ENCODE results near the gene SNRNP40. TPM values are rescaled to one million over a fixed set of nuclear protein-coding genes. Genes with fewer than 3 reads are reported as not detected.
A peak's percentile ranks its signal among the peaks of the same experiment; 100 is the strongest.

The SNRNP40 gene
- polyA plus RNA-seq, 1 experiment: 42.1 TPM

- H3K36me3 ChIP-seq (ENCODE audit: control insufficient read depth, insufficient read depth, low read length): no peaks in the 10 kb centered on the region
- no peak for DNase-seq (ENCODE audit: low read depth)
- POLR2A ChIA-PET: no interaction called here
These were observed 52.9 kb downstream of the SNRNP40 start for GRCh38 chr1:31243501-31244286.

GRCh38 chr1:31241321-31241720, 55.3 kb downstream of the SNRNP40 start:
- TF ChIP-seq, protein P1, sequence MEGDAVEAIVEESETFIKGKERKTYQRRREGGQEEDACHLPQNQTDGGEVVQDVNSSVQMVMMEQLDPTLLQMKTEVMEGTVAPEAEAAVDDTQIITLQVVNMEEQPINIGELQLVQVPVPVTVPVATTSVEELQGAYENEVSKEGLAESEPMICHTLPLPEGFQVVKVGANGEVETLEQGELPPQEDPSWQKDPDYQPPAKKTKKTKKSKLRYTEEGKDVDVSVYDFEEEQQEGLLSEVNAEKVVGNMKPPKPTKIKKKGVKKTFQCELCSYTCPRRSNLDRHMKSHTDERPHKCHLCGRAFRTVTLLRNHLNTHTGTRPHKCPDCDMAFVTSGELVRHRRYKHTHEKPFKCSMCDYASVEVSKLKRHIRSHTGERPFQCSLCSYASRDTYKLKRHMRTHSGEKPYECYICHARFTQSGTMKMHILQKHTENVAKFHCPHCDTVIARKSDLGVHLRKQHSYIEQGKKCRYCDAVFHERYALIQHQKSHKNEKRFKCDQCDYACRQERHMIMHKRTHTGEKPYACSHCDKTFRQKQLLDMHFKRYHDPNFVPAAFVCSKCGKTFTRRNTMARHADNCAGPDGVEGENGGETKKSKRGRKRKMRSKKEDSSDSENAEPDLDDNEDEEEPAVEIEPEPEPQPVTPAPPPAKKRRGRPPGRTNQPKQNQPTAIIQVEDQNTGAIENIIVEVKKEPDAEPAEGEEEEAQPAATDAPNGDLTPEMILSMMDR (IDR thresholded peaks at IDR 0.05; ENCODE audit: insufficient read depth, low read depth, low read length): no peak
- H3K4me3 ChIP-seq (ENCODE audit: low read depth, low read length): no peak overlapping the region
- peaks cover 28% of the 10 kb centered on the region for H3K27me3 ChIP-seq (ENCODE audit: control insufficient read depth, insufficient read depth, low read length)
- CTCF ChIA-PET: no interaction called here
- no peaks in the 10 kb centered on the region for H3K36me3 ChIP-seq (ENCODE audit: control insufficient read depth, insufficient read depth, low read length)
- POLR2A ChIA-PET: no interaction called here
- DNase-seq (ENCODE audit: low read depth): no peak

More at GRCh38 chr1:31243501-31244286, 52.9 kb downstream of the SNRNP40 start:
- CTCF ChIA-PET: interaction anchor here (0.6 to 1.9 kb wide), 4 partner anchors 9 to 850 kb away, joined by 3 to 9 read pairs (median 3); no protein-coding TSS in a partner anchor
- peaks cover 14% of the 10 kb centered on the region for H3K27me3 ChIP-seq (ENCODE audit: control insufficient read depth, insufficient read depth, low read length)
- TF ChIP-seq, protein P1 (IDR thresholded peaks at IDR 0.05; ENCODE audit: insufficient read depth, low read depth, low read length): no peak
- no peak overlapping the region for H3K4me3 ChIP-seq (ENCODE audit: low read depth, low read length)

- ChIA-PET POLR2A (no interaction called here), CTCF (no interaction called here)
- H3K36me3 ChIP-seq (ENCODE audit: control insufficient read depth, insufficient read depth, low read length): no peaks in the 10 kb centered on the region
- H3K27me3 ChIP-seq (ENCODE audit: control insufficient read depth, insufficient read depth, low read length): peaks cover 36% of the 10 kb centered on the region
- peak within 1 kb of the TSS; percentile 35 for H3K4me3 ChIP-seq (ENCODE audit: low read depth, low read length)
- TF ChIP-seq, protein P1 (IDR thresholded peaks at IDR 0.05; ENCODE audit: insufficient read depth, low read depth, low read length): no peak
- no peak for DNase-seq (ENCODE audit: low read depth)
These were observed 56.8 kb downstream of the SNRNP40 start, which contains the start of gene NKAIN1 for GRCh38 chr1:31239653-31240241. NKAIN1 (minus strand) TSS chr1:31239887; CDS start chr1:31239547, 340 bp downstream.

DNA sequence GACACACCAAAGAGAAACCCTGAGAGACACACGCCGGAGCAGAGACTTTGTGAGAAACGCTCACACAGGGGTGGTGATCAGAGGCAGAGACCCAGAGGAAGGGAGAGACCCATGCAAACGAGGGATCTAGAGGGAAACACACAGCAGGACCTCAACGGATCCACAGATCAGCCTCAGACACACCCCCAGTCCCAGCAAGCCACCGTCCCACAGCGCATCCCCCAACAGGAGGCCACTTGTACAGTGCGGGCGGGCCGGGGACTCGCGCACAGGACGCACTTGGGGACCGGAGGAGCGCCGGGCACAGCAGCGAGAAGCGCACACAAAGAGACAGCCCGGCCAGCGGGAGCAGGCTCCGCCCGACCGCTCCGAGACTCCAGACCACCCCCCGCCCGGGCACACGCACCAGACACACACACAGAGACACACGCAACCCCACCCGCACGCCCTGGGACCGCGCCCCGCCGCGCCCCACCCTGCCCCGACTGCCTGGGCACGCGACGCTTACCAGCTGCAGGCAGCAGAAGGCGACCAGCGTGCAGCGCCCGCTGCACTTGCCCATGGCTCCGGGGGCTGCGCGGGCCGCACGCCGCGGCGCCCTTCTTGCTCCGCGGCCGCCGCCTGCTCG, 57.5 kb downstream of the SNRNP40 start:
- Histone ChIP-seq H3K4me3 (ENCODE audit: low read depth, low read length) (peak overlapping the region; percentile 35), H3K36me3 (ENCODE audit: control insufficient read depth, insufficient read depth, low read length) (no peaks in the 10 kb centered on the region), H3K27me3 (ENCODE audit: control insufficient read depth, insufficient read depth, low read length) (peaks cover 36% of the 10 kb centered on the region)
- ChIA-PET CTCF (no interaction called here), POLR2A (no interaction called here)
- TF ChIP-seq, protein P1 (IDR thresholded peaks at IDR 0.05; ENCODE audit: insufficient read depth, low read depth, low read length): no peak
- no peak for DNase-seq (ENCODE audit: low read depth)

DNA sequence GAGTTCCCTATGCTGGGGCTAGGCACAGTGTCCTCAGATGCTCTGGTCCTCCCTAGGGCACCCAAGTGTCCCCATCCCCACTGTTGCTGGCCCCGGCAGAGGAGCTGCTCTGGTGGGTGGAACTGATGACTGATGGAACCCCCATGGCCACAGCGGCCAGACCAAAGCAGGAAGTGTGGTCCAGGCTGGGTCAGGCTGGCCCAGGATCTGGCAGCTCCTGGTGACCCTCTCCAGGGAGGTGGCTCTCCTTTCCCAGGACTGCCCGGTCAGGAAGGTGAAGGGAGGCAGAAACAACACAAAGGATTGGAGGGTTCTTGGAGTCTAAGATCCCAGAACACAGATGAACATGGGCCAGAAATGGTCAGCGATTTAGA, 58.0 kb downstream of the SNRNP40 start:
- no peaks in the 10 kb centered on the region for H3K36me3 ChIP-seq (ENCODE audit: control insufficient read depth, insufficient read depth, low read length)
- H3K27me3 ChIP-seq (ENCODE audit: control insufficient read depth, insufficient read depth, low read length): peaks cover 36% of the 10 kb centered on the region
- TF ChIP-seq, protein P1 (IDR thresholded peaks at IDR 0.05; ENCODE audit: insufficient read depth, low read depth, low read length): no peak
- DNase-seq (ENCODE audit: low read depth): no peak
- ChIA-PET POLR2A (interaction anchor here (0.5 kb wide), 1 partner anchor 423 kb away, joined by 7 read pairs; no protein-coding TSS in a partner anchor), CTCF (no interaction called here)
- no peak overlapping the region for H3K4me3 ChIP-seq (ENCODE audit: low read depth, low read length)
